Activated CD8-positive, alpha-beta memory T cell treated with anti-CD3 and anti-CD28 coated beads, Interleukin-2, amount 50 U/mL, for 1 hour (primary cell): Measurements from ENCODE around the gene NOS1AP.
"Not testable (repeated sequence)": the region's sequence is repeated elsewhere in the genome, so short reads cannot be mapped to it uniquely, and the experiment has no call there.

Source experiments
- DNase-seq: peaks from one replicate; pipeline ENCODE4 v3.0.0-alpha.2; 2020; ENCODE audit errors: extremely low read depth

Gene NOS1AP

GRCh38 chr1:162192763-162193162 lies 123.3 kb downstream of the NOS1AP start:
- no peak for DNase-seq

- DNase-seq, result no peak
These were observed 123.7 kb downstream of the NOS1AP start for GRCh38 chr1:162193221-162193620.

- no peak for DNase-seq
These were observed 124.3 kb downstream of the NOS1AP start for GRCh38 chr1:162193815-162194214.

GRCh38 chr1:162195567-162195966 lies 126.1 kb downstream of the NOS1AP start:
- no peak for DNase-seq

- no peak for DNase-seq
These were observed 126.9 kb downstream of the NOS1AP start for GRCh38 chr1:162196387-162196786.

- DNase-seq, result no peak
These were observed 127.6 kb downstream of the NOS1AP start for GRCh38 chr1:162197041-162197531.

- DNase-seq, result no peak
These were observed 128.3 kb downstream of the NOS1AP start for GRCh38 chr1:162197615-162198421.

- no peak for DNase-seq
These were observed 130.8 kb downstream of the NOS1AP start for GRCh38 chr1:162200096-162200847.

GRCh38 chr1:162201062-162201461 lies 131.6 kb downstream of the NOS1AP start:
- not testable (repeated sequence) for DNase-seq

GRCh38 chr1:162204129-162204822 lies 134.8 kb downstream of the NOS1AP start:
- no peak for DNase-seq

- DNase-seq, result no peak
These were observed 135.3 kb downstream of the NOS1AP start for GRCh38 chr1:162204823-162205155.

- no peak for DNase-seq
These were observed 136.8 kb downstream of the NOS1AP start for GRCh38 chr1:162206300-162206699.

- DNase-seq, result no peak
These were observed 137.5 kb downstream of the NOS1AP start for GRCh38 chr1:162206749-162207635.

GRCh38 chr1:162207862-162208261 lies 138.4 kb downstream of the NOS1AP start:
- no peak for DNase-seq

- DNase-seq, result no peak
These were observed 140.7 kb downstream of the NOS1AP start for GRCh38 chr1:162210196-162210595.

- no peak for DNase-seq
These were observed 143.2 kb downstream of the NOS1AP start for GRCh38 chr1:162212713-162213112.

- no peak for DNase-seq
These were observed 143.9 kb downstream of the NOS1AP start for GRCh38 chr1:162213281-162213912.

- DNase-seq, result no peak
These were observed 144.7 kb downstream of the NOS1AP start for GRCh38 chr1:162214202-162214601.

GRCh38 chr1:162215902-162216301 lies 146.4 kb downstream of the NOS1AP start:
- DNase-seq, result no peak

- no peak for DNase-seq
These were observed 147.1 kb downstream of the NOS1AP start for GRCh38 chr1:162216604-162217003.

- DNase-seq, result no peak
These were observed 148.2 kb downstream of the NOS1AP start for GRCh38 chr1:162217706-162218105.
